Lower leg skin (tissue), 4 donors: ENCODE measurements around the gene PPFIBP2. TPM values are rescaled to one million over a fixed set of nuclear protein-coding genes. Genes with fewer than 3 reads are reported as not detected.

ENCODE experiments used
- DNase-seq, 2 donors: peaks; one replicate each; pipeline ENCODE4 v3.0.0-alpha.2; 2019; ENCODE audit warnings: low spot score in 2 of 2
- H3K4me3 ChIP-seq: fragments of 200-600 bp; sonication (generic); 2 replicates; pipeline ENCODE4 v1.5.1; 2017; ENCODE audit warnings: mild to moderate bottlenecking, low read depth; ENCODE audit not compliant: poor library complexity, severe bottlenecking
- CTCF ChIP-seq, 3 donors: fragments of 450-650 bp; IDR thresholded peaks; one replicate each; pipeline ENCODE4 v1.5.1; 2016; ENCODE audit warnings: antibody characterized with exemption in 3 of 3, mild to moderate bottlenecking in 3 of 3, moderate library complexity in 2 of 3
- POLR2A ChIP-seq, 2 donors: fragments of 450-650 bp; IDR thresholded peaks; one replicate each; pipeline ENCODE4 v1.6.1; 2016 to 2017; ENCODE audit warnings: antibody characterized with exemption in 2 of 2, mild to moderate bottlenecking in 1 of 2, moderate library complexity in 1 of 2
- WGBS, 2 donors: methylation state at CpG; one replicate each; pipeline ENCODE4 v1.1.5; 2018; 5-methylcytosine and 5-hydroxymethylcytosine counted together
- intact Hi-C: fragments of 100-400 bp; cut with DNase I; formaldehyde crosslinking; loops from one replicate; pipeline ENCODE4 v1.15.0; 2023; ENCODE audit warnings: low total_unique reads
- total RNA-seq, 4 donors: library from RNA; depleted of rRNA; stranded (reverse); fragments of >200 nt; gene quantifications; one replicate each; pipeline ENCODE4 v1.1.0, GENCODE V29; 2016

PPFIBP2 gene
- total RNA-seq, 4 donors from 2014 or later, result 56.6 to 87.1 (median 69.5) TPM

DNA sequence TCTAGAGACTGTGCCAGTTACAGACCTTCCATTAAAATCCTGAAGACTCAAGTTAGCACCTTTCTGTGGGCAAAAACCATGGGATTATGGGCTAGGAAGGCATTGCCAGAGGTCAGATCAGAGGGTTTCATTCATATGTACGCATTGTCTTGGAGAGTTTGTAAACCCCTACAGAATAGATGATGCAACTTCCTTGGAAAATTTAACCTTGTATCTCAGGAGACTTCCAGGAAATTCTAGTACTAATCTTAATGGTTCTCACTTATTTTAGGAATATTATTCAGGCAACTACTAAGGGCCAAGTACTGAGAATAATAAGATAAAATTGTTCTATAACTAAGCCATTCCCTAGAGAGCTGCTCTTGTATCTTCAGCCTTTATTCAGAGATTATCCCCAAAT is 21.5 kb upstream of the PPFIBP2 start:
- no peak overlapping the region for H3K4me3 ChIP-seq
- WGBS, 2 donors, result 83 to 90% methylated on average over 1 of the region's 1 CpG
- intact Hi-C loops, result no loop called here
- DNase-seq, result no peak
- TF ChIP-seq CTCF (IDR thresholded peaks at IDR 0.05) (no peak), POLR2A (IDR thresholded peaks at IDR 0.05) (no peak)

- TF ChIP-seq POLR2A (IDR thresholded peaks at IDR 0.05) (no peak), CTCF (IDR thresholded peaks at IDR 0.05) (no peak)
- 87 to 96% methylated on average over 2 of the region's 2 CpGs for WGBS, 2 donors
Observed at GRCh38 chr11:7493670-7494069, 20.1 kb upstream of the PPFIBP2 start.

DNA sequence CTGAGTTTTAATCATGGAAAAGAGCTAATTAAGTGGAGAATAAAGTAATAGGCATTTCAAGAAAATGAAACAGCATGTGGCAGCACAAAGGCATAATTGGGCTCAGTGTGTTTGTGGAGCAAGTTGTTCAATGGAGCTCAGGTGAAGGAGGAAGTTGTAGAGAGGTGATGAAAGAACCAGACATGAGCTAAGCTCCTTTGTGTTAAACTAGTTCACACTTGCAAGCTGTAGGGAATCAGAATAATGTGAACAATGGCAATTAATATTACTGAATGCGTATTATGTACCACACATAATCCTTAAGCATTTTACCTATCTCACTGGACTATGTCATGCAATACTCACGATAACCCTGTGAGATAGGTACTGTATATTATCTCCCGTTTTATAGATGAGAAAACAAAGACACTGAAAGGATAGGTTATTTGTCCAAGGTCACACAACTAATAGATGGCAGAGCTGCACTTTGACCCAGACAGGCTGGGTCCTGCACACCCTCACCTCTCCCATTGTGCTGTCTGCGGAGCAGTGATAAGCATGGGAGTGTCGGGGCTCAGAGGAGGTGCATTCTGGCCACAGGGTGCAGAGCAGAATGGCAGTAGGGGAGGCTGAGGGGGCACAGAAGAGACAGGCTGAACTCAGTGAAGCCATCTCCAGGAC is 19.6 kb upstream of the PPFIBP2 start:
- H3K4me3 ChIP-seq, result no peak overlapping the region
- DNase-seq, result no peak
- TF ChIP-seq POLR2A (IDR thresholded peaks at IDR 0.05) (no peak), CTCF (IDR thresholded peaks at IDR 0.05) (no peak)
- intact Hi-C loops, result no loop called here
- 79 to 82% methylated on average over 5 of the region's 5 CpGs for WGBS, 2 donors

More at GRCh38 chr11:7493670-7494069, 20.1 kb upstream of the PPFIBP2 start:
- intact Hi-C loops, result no loop called here
- H3K4me3 ChIP-seq, result no peak overlapping the region
- no peak for DNase-seq

- TF ChIP-seq POLR2A (IDR thresholded peaks at IDR 0.05) (no peak), CTCF (IDR thresholded peaks at IDR 0.05) (no peak)
- 77 to 91% methylated on average over 4 of the region's 4 CpGs for WGBS, 2 donors
- no peak overlapping the region for H3K4me3 ChIP-seq
- no peak for DNase-seq
- intact Hi-C loops, result no loop called here
Observed at GRCh38 chr11:7495882-7496551, 17.8 kb upstream of the PPFIBP2 start.

GRCh38 chr11:7498193-7498592 is 15.6 kb upstream of the PPFIBP2 start:
- H3K4me3 ChIP-seq, result no peak overlapping the region
- no peak for DNase-seq
- intact Hi-C loops, result no loop called here
- 78 to 89% methylated on average over 4 of the region's 4 CpGs for WGBS, 2 donors
- TF ChIP-seq CTCF (IDR thresholded peaks at IDR 0.05), result no peak
- no peak for TF ChIP-seq POLR2A (IDR thresholded peaks at IDR 0.05)
